Measurements from ENCODE around the gene NUCB2.
"Not testable (repeated sequence)": the region's sequence is repeated elsewhere in the genome, so short reads cannot be mapped to it uniquely, and the experiment has no call there.

The NUCB2 gene

GRCh38 chr11:17276236-17277023, at the start of gene NUCB2:
TSS of gene NUCB2 (plus strand) at chr11:17276739. CDS start at chr11:17295324, 18,585 bp downstream.
- peak; percentile 99 for ATAC-seq

- not testable (repeated sequence) for ATAC-seq
These were observed 48.2 kb upstream of the NUCB2 start for GRCh38 chr11:17228186-17228925.

- no peak for ATAC-seq
These were observed 46.9 kb upstream of the NUCB2 start for GRCh38 chr11:17229481-17230152.

- peak; percentile 89 for ATAC-seq
These were observed 45.4 kb upstream of the NUCB2 start for GRCh38 chr11:17230867-17231851.

GRCh38 chr11:17233101-17233500, 43.4 kb upstream of the NUCB2 start:
- no peak for ATAC-seq

- ATAC-seq = no peak
These were observed 38.2 kb upstream of the NUCB2 start for GRCh38 chr11:17238377-17238776.

- not testable (repeated sequence) for ATAC-seq
These were observed 36.6 kb upstream of the NUCB2 start for GRCh38 chr11:17239927-17240326.

- no peak for ATAC-seq
These were observed 35.8 kb upstream of the NUCB2 start for GRCh38 chr11:17240780-17241179.

- not testable (repeated sequence) for ATAC-seq
These were observed 33.6 kb upstream of the NUCB2 start for GRCh38 chr11:17242954-17243353.

GRCh38 chr11:17244046-17244445, 32.5 kb upstream of the NUCB2 start:
- ATAC-seq = peak in 1 of 2 donors; percentile 65

GRCh38 chr11:17250561-17251350, 25.8 kb upstream of the NUCB2 start:
- ATAC-seq = no peak

GRCh38 chr11:17252704-17253103, 23.8 kb upstream of the NUCB2 start:
- ATAC-seq = no peak

- peak; percentile 84 to 86 for ATAC-seq
These were observed 20.0 kb upstream of the NUCB2 start for GRCh38 chr11:17256512-17256911.

- peak; percentile 25 to 44 for ATAC-seq
These were observed 19.3 kb upstream of the NUCB2 start for GRCh38 chr11:17257196-17257595.

- ATAC-seq = no peak
These were observed 17.9 kb upstream of the NUCB2 start for GRCh38 chr11:17258670-17259069.

GRCh38 chr11:17259519-17259918, 17.0 kb upstream of the NUCB2 start:
- ATAC-seq = no peak

- ATAC-seq = no peak
These were observed 16.5 kb upstream of the NUCB2 start for GRCh38 chr11:17260020-17260419.

- ATAC-seq = no peak
These were observed 12.8 kb upstream of the NUCB2 start for GRCh38 chr11:17263769-17264168.

GRCh38 chr11:17266781-17267180, 9.8 kb upstream of the NUCB2 start:
- no peak for ATAC-seq

GRCh38 chr11:17267576-17267975, 9.0 kb upstream of the NUCB2 start:
- no peak for ATAC-seq

GRCh38 chr11:17268500-17268899, 8.0 kb upstream of the NUCB2 start:
- ATAC-seq = not testable (repeated sequence)
